Measurements from ENCODE around the gene MBOAT2.

DNA sequence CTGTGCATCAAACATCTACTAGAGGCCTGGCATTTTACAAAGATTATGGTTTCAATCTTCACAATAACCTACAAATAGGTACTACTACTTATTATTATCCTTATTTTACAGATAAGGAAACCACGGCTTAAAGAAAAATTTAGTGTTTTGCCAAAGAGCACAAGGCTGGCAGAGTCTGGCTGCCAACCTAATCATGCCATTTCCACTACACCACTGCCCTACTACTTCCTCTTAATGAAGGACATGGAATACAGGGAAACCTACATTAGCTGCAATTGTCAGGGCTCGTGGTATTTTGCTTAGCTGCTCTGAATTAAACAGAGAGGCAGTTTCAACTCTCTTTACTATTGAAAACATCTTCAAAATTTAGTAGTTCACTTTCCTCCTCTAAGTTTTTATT is 5.9 kb downstream of the MBOAT2 start:
- TF ChIP-seq GATA1 (IDR thresholded peaks at IDR 0.05; ENCODE audit: low read depth, low read length) (no peak), POLR2A (IDR thresholded peaks at IDR 0.05; ENCODE audit: low read length) (no peak)

Measured in erythroblast (primary cell).